ENCODE results near the gene RAD51B.

GRCh38 chr14:68281497-68281896 is 461.9 kb downstream of the RAD51B start:
- no peak for TF ChIP-seq POLR2A (IDR thresholded peaks at IDR 0.05)
- no peak for TF ChIP-seq CTCF (IDR thresholded peaks at IDR 0.05)

All from ovary (tissue), 3 donors.